GM23338 (cell line): ENCODE data around the gene FABP1.

Source experiments
- CREB1 ChIP-seq: fragments of 250-450 bp; sonication (Bioruptor Pico); IDR thresholded peaks from 2 replicates; pipeline ENCODE4 v1.5.0; 2020; ENCODE audit warnings: low read depth, mild to moderate bottlenecking, moderate library complexity
- CTCF ChIP-seq, 2 experiments: fragments of 200-600 bp in 1 of 2; sonication (generic) in 1 of 2; conservative IDR thresholded peaks; 2 replicates each; pipeline versions ENCODE4 v1.5.1 to v1.6.1; 2016 to 2017; ENCODE audit warnings: antibody characterized with exemption in 2 of 2, low read depth in 2 of 2, mild to moderate bottlenecking in 2 of 2, moderate library complexity in 1 of 2
- EZH2 ChIP-seq: fragments of 200-600 bp; sonication (generic); IDR thresholded peaks from one replicate; pipeline ENCODE4 v1.8.0; 2017; ENCODE audit warnings: antibody characterized with exemption, mild to moderate bottlenecking, low read depth; ENCODE audit not compliant: unreplicated experiment
- EZH2phosphoT487 ChIP-seq: fragments of 200-600 bp; sonication (generic); IDR thresholded peaks from one replicate; pipeline ENCODE4 v1.8.1; 2018; ENCODE audit warnings: antibody characterized with exemption; ENCODE audit not compliant: unreplicated experiment
- POLR2AphosphoS5 ChIP-seq: IDR thresholded peaks from 2 replicates; pipeline ENCODE4 v1.6.1; 2016; ENCODE audit warnings: antibody characterized with exemption, low read depth
- REST ChIP-seq: IDR thresholded peaks from one replicate; pipeline ENCODE4 v1.6.1; 2018; ENCODE audit warnings: antibody characterized with exemption; ENCODE audit not compliant: unreplicated experiment

GRCh38 chr2:88087763-88088162 is 40.1 kb downstream of the FABP1 start:
- TF ChIP-seq POLR2AphosphoS5 (no peak), EZH2phosphoT487 (no peak), CTCF (conservative IDR thresholded peaks at IDR 0.05; ENCODE audit: low read depth in 2 of 2) (no peak), CREB1 (CRISPR knock-in tag) (no peak), REST (no peak), EZH2 (no peak)
